ENCODE results near the gene SERINC3. TPM values are rescaled to one million over a fixed set of nuclear protein-coding genes. Genes with fewer than 3 reads are reported as not detected.

The SERINC3 gene
- total and polyA plus RNA-seq, 2 of the 13 experiments (the other 11 are each of a cell fraction or from before 2014, with no cell fraction given), result 82.0 to 226 TPM

- TF ChIP-seq ZNF142 (CRISPR knock-in tag; IDR thresholded peaks at IDR 0.05), result 0 out of 2 replicates have a peak, but pooled peaks have one; percentile 38
- peak; percentile 68 for TF ChIP-seq SAP130 (CRISPR knock-in tag; IDR thresholded peaks at IDR 0.05; ENCODE audit: low read depth)
- 0 out of 2 replicates have a peak, but pooled peaks have one; percentile 38 for TF ChIP-seq ZSCAN25 (CRISPR knock-in tag; IDR thresholded peaks at IDR 0.05)
- peak; percentile 35; the same call in 1 of the 2 replicates for TF ChIP-seq PHF8 (CRISPR knock-in tag; IDR thresholded peaks at IDR 0.05)
- no peak for TF ChIP-seq KDM2A (CRISPR knock-in tag; IDR thresholded peaks at IDR 0.05; ENCODE audit: borderline replicate concordance, low read depth)
- 0 out of 2 replicates have a peak, but pooled peaks have one; percentile 44 for TF ChIP-seq ZNF335 (CRISPR knock-in tag; IDR thresholded peaks at IDR 0.05)
- TF ChIP-seq KMT2B (CRISPR knock-in tag; IDR thresholded peaks at IDR 0.05), result 0 out of 2 replicates have a peak, but pooled peaks have one; percentile 41
- no peak for TF ChIP-seq SAFB2 (CRISPR knock-in tag; IDR thresholded peaks at IDR 0.05; ENCODE audit: borderline replicate concordance, low read depth)
- TF ChIP-seq SIX1 (CRISPR knock-in tag; IDR thresholded peaks at IDR 0.05; ENCODE audit: borderline replicate concordance), result peak; percentile 38; the same call in 1 of the 2 replicates
- peak; percentile 67; the same call in 1 of the 2 replicates for TF ChIP-seq RCOR2 (CRISPR knock-in tag; IDR thresholded peaks at IDR 0.05)
- TF ChIP-seq IKZF5 (CRISPR knock-in tag; IDR thresholded peaks at IDR 0.05), result peak; percentile 55; the same call in 1 of the 2 replicates
- 0 out of 2 replicates have a peak, but pooled peaks have one; percentile 16 for TF ChIP-seq NR2F6 (IDR thresholded peaks at IDR 0.05)
- TF ChIP-seq NR2F6 (CRISPR knock-in tag; IDR thresholded peaks at IDR 0.05), result no peak
- 0 out of 2 replicates have a peak, but pooled peaks have one; percentile 51 for TF ChIP-seq KAT7 (CRISPR knock-in tag; IDR thresholded peaks at IDR 0.05; ENCODE audit: borderline replicate concordance)
- TF ChIP-seq ARID5B (CRISPR knock-in tag; IDR thresholded peaks at IDR 0.05), result peak; percentile 67; the same call in 1 of the 2 replicates
- peak; percentile 59; the same call in 1 of the 2 replicates for TF ChIP-seq SP140L (CRISPR knock-in tag; IDR thresholded peaks at IDR 0.05; ENCODE audit: borderline replicate concordance)
- 0 out of 2 replicates have a peak, but pooled peaks have one; percentile 41 for TF ChIP-seq GMEB1 (CRISPR knock-in tag; IDR thresholded peaks at IDR 0.05; ENCODE audit: borderline replicate concordance)
- peak; percentile 15; the same call in 1 of the 2 replicates for TF ChIP-seq SALL1 (CRISPR knock-in tag; IDR thresholded peaks at IDR 0.05)
These were observed 50.4 kb downstream of the SERINC3 start (continued) for GRCh38 chr20:44471481-44471882.
